Esophagus muscularis mucosa (tissue), 4 donors: ENCODE results near the gene TEAD1.

Source experiments
- CTCF ChIP-seq, 3 experiments: fragments of 200-600 bp in 2 of 3; fragments of 450-650 bp in 1 of 3; sonication (generic) in 2 of 3; IDR thresholded peaks; one replicate each; pipeline ENCODE4 v1.5.1; 2017 to 2019; ENCODE audit warnings: antibody characterized with exemption in 3 of 3, mild to moderate bottlenecking in 2 of 3, moderate library complexity in 1 of 3
- EP300 ChIP-seq: sonication (generic); formaldehyde crosslinking; IDR thresholded peaks from one replicate; pipeline ENCODE4 v1.6.1; 2017; ENCODE audit warnings: antibody characterized with exemption
- POLR2A ChIP-seq: fragments of 450-650 bp; IDR thresholded peaks from one replicate; pipeline ENCODE4 v1.6.1; 2017; ENCODE audit warnings: antibody characterized with exemption, moderate library complexity, mild to moderate bottlenecking, low read depth
- POLR2AphosphoS5 ChIP-seq, 2 donors: sonication (generic); formaldehyde crosslinking; IDR thresholded peaks; one replicate each; pipeline ENCODE4 v1.6.1; 2017; ENCODE audit warnings: antibody characterized with exemption in 2 of 2

- no peak for TF ChIP-seq POLR2A
- TF ChIP-seq CTCF (IDR thresholded peaks at IDR 0.05), result no peak
- TF ChIP-seq POLR2AphosphoS5 (IDR thresholded peaks at IDR 0.05), result no peak
- TF ChIP-seq EP300, result no peak
These were observed 48.7 kb upstream of the TEAD1 start for GRCh38 chr11:12625438-12626071.
